SH-SY5Y (cell line): ENCODE measurements around the gene LILRA1.

Experiments used
- GATA2 ChIP-seq: IDR thresholded peaks from 2 replicates; pipeline ENCODE4 v1.6.1; 2011; ENCODE audit warnings: mild to moderate bottlenecking, low read depth, low read length
- GATA3 ChIP-seq: IDR thresholded peaks from 2 replicates; pipeline ENCODE4 v1.6.1; 2011; ENCODE audit warnings: low read depth, mild to moderate bottlenecking, low read length, moderate library complexity

GRCh38 chr19:54626757-54627156, 33.3 kb downstream of the LILRA1 start:
- TF ChIP-seq GATA2 = no peak
- TF ChIP-seq GATA3 = no peak
